IMR-90 (cell line): Measurements from ENCODE around the gene DPYD. TPM values are rescaled to one million over a fixed set of nuclear protein-coding genes. Genes with fewer than 3 reads are reported as not detected.

Experiments
- ATAC-seq: fragments of 200-7000 bp; cut with Tn5 transposase; 2 replicates; pipeline ENCODE4 v1.9.1; 2020; ENCODE audit warnings: low read depth, mild to moderate bottlenecking, moderate library complexity
- BruUV-seq: library from RNA; stranded (reverse); fragments of 400-500 nt; replicated peaks from 2 replicates; lab custom pipeline; 2021; lab: Mats Ljungman, UMichigan
- CTCF ChIA-PET: fragments of 300-600 bp; formaldehyde crosslinking; extraction: SDS; loops from one replicate; lab custom pipeline; 2021; ENCODE audit warnings: antibody characterized with exemption; lab: Yijun Ruan, JAX
- POLR2A ChIA-PET: fragments of 300-600 bp; sonication (Branson Sonifier 250); formaldehyde crosslinking; loops from one replicate; lab custom pipeline; 2022; ENCODE audit warnings: antibody characterized with exemption; ENCODE audit not compliant: unreplicated experiment; lab: Charles Lee
- DNase-seq: peaks from one replicate; pipeline ENCODE4 v3.0.0; 2013
- H2AFZ ChIP-seq: replicated peaks from 2 replicates; pipeline ENCODE3; 2013; ENCODE audit warnings: low read length, mild to moderate bottlenecking; ENCODE audit not compliant: poor library complexity
- H2AK5ac ChIP-seq: 2 replicates; pipeline ENCODE4 v1.6.1; 2013; ENCODE audit warnings: low read depth, low read length, inconsistent platforms
- H2AK9ac ChIP-seq: replicated peaks from 2 replicates; pipeline ENCODE3; 2013; ENCODE audit warnings: mild to moderate bottlenecking, low read depth, low read length, moderate library complexity; ENCODE audit not compliant: poor library complexity
- H2BK120ac ChIP-seq: 2 replicates; pipeline ENCODE4 v1.6.1; 2013; ENCODE audit warnings: low read depth, low read length, inconsistent platforms
- H2BK15ac ChIP-seq: 3 replicates; pipeline ENCODE4 v1.6.1; 2013; ENCODE audit warnings: low read depth, low read length, inconsistent platforms
- H2BK20ac ChIP-seq: 2 replicates; pipeline ENCODE4 v1.6.1; 2013; ENCODE audit warnings: low read depth, mild to moderate bottlenecking, inconsistent platforms, low read length, moderate library complexity
- H2BK5ac ChIP-seq: 2 replicates; pipeline ENCODE4 v1.6.1; 2013; ENCODE audit warnings: mild to moderate bottlenecking, low read depth, low read length, inconsistent platforms; ENCODE audit not compliant: poor library complexity, severe bottlenecking
- H3K14ac ChIP-seq: replicated peaks from 2 replicates; pipeline ENCODE4 v1.6.1; 2013; ENCODE audit warnings: low read depth, low read length, inconsistent platforms
- H3K18ac ChIP-seq: 2 replicates; pipeline ENCODE4 v1.6.1; 2013; ENCODE audit warnings: low read depth, low read length, control low read depth
- H3K23ac ChIP-seq: 2 replicates; pipeline ENCODE4 v1.6.1; 2013; ENCODE audit warnings: low read depth, low read length, inconsistent platforms
- H3K27ac ChIP-seq: 2 replicates; pipeline ENCODE4 v1.5.1; 2013; ENCODE audit warnings: mild to moderate bottlenecking, control low read depth, low read length; ENCODE audit not compliant: insufficient read depth
- H3K27me3 ChIP-seq: 2 replicates; pipeline ENCODE4 v1.6.1; 2013; ENCODE audit warnings: low read length; ENCODE audit not compliant: control insufficient read depth, insufficient read depth
- H3K36me3 ChIP-seq: 2 replicates; pipeline ENCODE4 v1.6.1; 2013; ENCODE audit warnings: low read length, mixed read lengths; ENCODE audit not compliant: control insufficient read depth, insufficient read depth
- H3K4ac ChIP-seq: 2 replicates; pipeline ENCODE4 v1.6.1; 2013; ENCODE audit warnings: low read depth, low read length, inconsistent platforms
- H3K4me1 ChIP-seq: 2 replicates; pipeline ENCODE4 v1.6.1; 2013; ENCODE audit warnings: low read length, mixed read lengths; ENCODE audit not compliant: control insufficient read depth, insufficient read depth
- H3K4me2 ChIP-seq: 2 replicates; pipeline ENCODE4 v1.6.1; 2013; ENCODE audit warnings: low read depth, mild to moderate bottlenecking, control low read depth, low read length, moderate library complexity
- H3K4me3 ChIP-seq: 2 replicates; pipeline ENCODE4 v1.5.1; 2013; ENCODE audit warnings: low read depth, mild to moderate bottlenecking, control low read depth, low read length, moderate library complexity; ENCODE audit not compliant: insufficient read depth
- H3K56ac ChIP-seq: 2 replicates; pipeline ENCODE4 v1.6.1; 2013; ENCODE audit warnings: low read length, inconsistent platforms; ENCODE audit not compliant: insufficient read depth; ENCODE audit errors: extremely low read depth
- H3K79me1 ChIP-seq, 2 experiments: 2 replicates each; pipeline ENCODE4 v1.6.1; 2013; ENCODE audit warnings: low read length in 2 of 2, inconsistent platforms in 1 of 2, low read depth in 1 of 2
- H3K9ac ChIP-seq: 2 replicates; pipeline ENCODE4 v1.6.1; 2013; ENCODE audit warnings: low read depth, low read length, control low read depth
- H3K9me1 ChIP-seq: 2 replicates; pipeline ENCODE4 v1.6.1; 2013; ENCODE audit warnings: low read length, inconsistent platforms; ENCODE audit not compliant: insufficient read depth
- H3K9me3 ChIP-seq: 2 replicates; pipeline ENCODE4 v1.6.1; 2013; ENCODE audit warnings: low read length; ENCODE audit not compliant: control insufficient read depth, insufficient read depth
- H4K20me1 ChIP-seq: 2 replicates; pipeline ENCODE4 v1.6.1; 2013; ENCODE audit warnings: low read length, inconsistent platforms; ENCODE audit not compliant: insufficient read depth
- H4K5ac ChIP-seq: 2 replicates; pipeline ENCODE4 v1.6.1; 2013; ENCODE audit warnings: mild to moderate bottlenecking, low read depth, low read length, control low read depth
- H4K8ac ChIP-seq, 2 experiments: 2 replicates each; pipeline ENCODE4 v1.6.1; 2013; ENCODE audit warnings: low read depth in 2 of 2, low read length in 2 of 2, control low read depth in 1 of 2, inconsistent platforms in 1 of 2
- H4K91ac ChIP-seq: 2 replicates; pipeline ENCODE4 v1.6.1; 2013; ENCODE audit warnings: low read depth, low read length, inconsistent platforms; ENCODE audit not compliant: insufficient read depth
- BHLHE40 ChIP-seq: fragments of 150-350 bp; IDR thresholded peaks from 2 replicates; pipeline ENCODE4 v1.6.1; 2016; ENCODE audit warnings: mild to moderate bottlenecking, low read depth, low read length
- CEBPB ChIP-seq: IDR thresholded peaks from 2 replicates; pipeline ENCODE4 v1.6.1; 2012; ENCODE audit warnings: low read depth, low read length, improper control_type of control experiment
- CHD1 ChIP-seq: IDR thresholded peaks from 2 replicates; pipeline ENCODE4 v1.6.1; 2012; ENCODE audit warnings: low read depth, low read length, improper control_type of control experiment
- ELK1 ChIP-seq: fragments of 150-350 bp; IDR thresholded peaks from 2 replicates; pipeline ENCODE4 v1.6.1; 2016; ENCODE audit warnings: low read depth, mild to moderate bottlenecking, low read length, moderate library complexity, borderline replicate concordance
- FOS ChIP-seq: fragments of 150-350 bp; IDR thresholded peaks from 2 replicates; pipeline ENCODE4 v1.6.1; 2016; ENCODE audit warnings: low read depth, low read length
- MAZ ChIP-seq: IDR thresholded peaks from 2 replicates; pipeline ENCODE4 v1.6.1; 2012; ENCODE audit warnings: low read depth, mild to moderate bottlenecking, low read length, improper control_type of control experiment, moderate library complexity, borderline replicate concordance
- RCOR1 ChIP-seq: IDR thresholded peaks from 2 replicates; pipeline ENCODE4 v1.6.1; 2012; ENCODE audit warnings: mild to moderate bottlenecking, low read length, improper control_type of control experiment; ENCODE audit not compliant: insufficient replicate concordance
- RFX5 ChIP-seq: IDR thresholded peaks from 2 replicates; pipeline ENCODE4 v1.8.0; 2012; ENCODE audit warnings: low read depth, mild to moderate bottlenecking, low read length, moderate library complexity
- SMC3 ChIP-seq: fragments of 150-350 bp; IDR thresholded peaks from 2 replicates; pipeline ENCODE4 v1.6.1; 2016; ENCODE audit warnings: low read depth, mild to moderate bottlenecking, antibody characterized with exemption, low read length, moderate library complexity
- USF2 ChIP-seq: fragments of 150-350 bp; IDR thresholded peaks from 2 replicates; pipeline ENCODE4 v1.6.1; 2017; ENCODE audit warnings: mild to moderate bottlenecking, antibody characterized with exemption, low read length, low read depth
- WGBS, 2 experiments: methylation state at CpG; one replicate each; pipeline versions ENCODE4 v1.1.5 to v1.1.7; 2013; ENCODE audit warnings: missing lambda C conversion rate in 2 of 2; ENCODE audit not compliant: insufficient read length in 1 of 2; ENCODE audit errors: extremely low coverage in 2 of 2; 5-methylcytosine and 5-hydroxymethylcytosine counted together
- dilution Hi-C: fragments of 300-500 bp; cut with HindIII; formaldehyde crosslinking; loops from one replicate; pipeline ENCODE4 v1.14.3; 2018; ENCODE audit warnings: low sequenced_read_pairs; ENCODE audit not compliant: unreplicated experiment
- in situ Hi-C: fragments of 300-500 bp; cut with MboI; formaldehyde crosslinking; loops from 3 replicates; pipeline ENCODE4 v1.14.3; 2019; ENCODE audit warnings: low sequenced_read_pairs, inconsistent platforms, mixed read lengths
- intact Hi-C: fragments of 100-400 bp; cut with micrococcal nuclease; formaldehyde crosslinking; loops from 2 replicates; pipeline ENCODE4 v1.10.0; 2022
- polyA plus RNA-seq, 3 experiments: library from polyadenylated mRNA; depleted of rRNA; stranded (reverse); fragments of >200 nt; gene quantifications; 2 replicates each; pipeline ENCODE4 v1.2.3, GENCODE V29; 2012; ENCODE audit warnings: low replicate concordance in 1 of 3
- total RNA-seq: library from RNA; depleted of rRNA; stranded (reverse); fragments of >200 nt; gene quantifications from 2 replicates; pipeline ENCODE4 v1.2.3, GENCODE V29; 2012

Gene DPYD
- total and polyA plus RNA-seq, 2 of the 4 experiments (the other 2 are of a cell fraction): 9.3 to 47.3 TPM

DNA sequence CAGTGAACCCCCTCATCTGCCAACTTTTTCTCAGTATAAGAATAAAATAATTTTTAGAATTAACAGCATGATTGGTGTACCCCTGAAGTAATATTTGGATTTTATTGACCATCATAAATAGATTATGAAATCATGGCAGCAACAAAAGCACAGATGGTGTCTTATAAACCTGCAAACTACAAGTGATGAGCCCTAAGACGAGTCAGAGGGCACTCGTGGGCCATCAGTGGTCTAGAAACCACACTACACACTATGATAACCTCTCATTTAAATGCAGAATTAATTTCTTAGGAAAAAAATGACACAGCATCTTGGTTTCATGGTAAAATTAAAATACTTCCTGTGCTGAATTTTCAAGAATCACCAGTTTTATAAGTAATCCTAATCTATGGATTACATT, 886.9 kb downstream of the DPYD start:
- H3K4ac ChIP-seq: no peak overlapping the region
- no peaks in the 10 kb centered on the region for H3K4me1 ChIP-seq
- H3K27me3 ChIP-seq: no peaks in the 10 kb centered on the region
- no peak overlapping the region for H3K27ac ChIP-seq
- no peaks in the 10 kb centered on the region for H3K79me1 ChIP-seq
- no TSS peak for BruUV-seq
- no peak overlapping the region for H3K4me2 ChIP-seq
- ATAC-seq (no peak), DNase-seq (no peak)
- no peak overlapping the region for H3K23ac ChIP-seq
- no peak overlapping the region; a peak in 1 of 4 replicates for H4K8ac ChIP-seq
- H2AK5ac ChIP-seq: no peak overlapping the region
- intact Hi-C loops (no loop called here), dilution Hi-C loops (no loop called here), in situ Hi-C loops (no loop called here)
- no peak overlapping the region for H4K5ac ChIP-seq
- no peaks in the 10 kb centered on the region for H4K20me1 ChIP-seq
- H3K56ac ChIP-seq: no peak overlapping the region
- ChIA-PET CTCF (interaction anchor here (1.1 to 1.7 kb wide), 2 partner anchors 17 to 69 kb away, joined by 3 read pairs; no protein-coding TSS in a partner anchor), POLR2A (no interaction called here)
- no peak overlapping the region for H2BK5ac ChIP-seq
- no peak overlapping the region for H2BK20ac ChIP-seq
- no peak overlapping the region for H2AK9ac ChIP-seq
- H2BK120ac ChIP-seq: no peak overlapping the region
- no peaks in the 10 kb centered on the region for H3K9me1 ChIP-seq
- whole genome bisulfite sequencing, 2 experiments: no CpG with 5 or more reads among the region's 2 CpGs
- H2BK15ac ChIP-seq: no peak overlapping the region
- no peak overlapping the region for H2AFZ ChIP-seq
- no peak overlapping the region for H3K9ac ChIP-seq
- no peak for TF ChIP-seq SMC3
- no peak for TF ChIP-seq USF2
- no peak for TF ChIP-seq FOS
- no peak for TF ChIP-seq CHD1
- no peak for TF ChIP-seq RCOR1
- TF ChIP-seq MAZ: no peak
- no peak for TF ChIP-seq RFX5
- TF ChIP-seq ELK1: no peak
- no peak for TF ChIP-seq CEBPB
- TF ChIP-seq BHLHE40: no peak
- H3K14ac ChIP-seq: no peak overlapping the region
- no peaks in the 10 kb centered on the region for H3K36me3 ChIP-seq
- H3K9me3 ChIP-seq: no peaks in the 10 kb centered on the region
- no peak overlapping the region; the same call in 1 of the 2 replicates for H3K18ac ChIP-seq
- H4K91ac ChIP-seq: no peak overlapping the region
- no peak overlapping the region for H3K4me3 ChIP-seq
